ENCODE results near the gene VSTM4. TPM values are rescaled to one million over a fixed set of nuclear protein-coding genes. Genes with fewer than 3 reads are reported as not detected.

Gene VSTM4
- total and polyA plus RNA-seq, 4 donors, result 1.0 to 3.1 (median 2.0) TPM

DNA sequence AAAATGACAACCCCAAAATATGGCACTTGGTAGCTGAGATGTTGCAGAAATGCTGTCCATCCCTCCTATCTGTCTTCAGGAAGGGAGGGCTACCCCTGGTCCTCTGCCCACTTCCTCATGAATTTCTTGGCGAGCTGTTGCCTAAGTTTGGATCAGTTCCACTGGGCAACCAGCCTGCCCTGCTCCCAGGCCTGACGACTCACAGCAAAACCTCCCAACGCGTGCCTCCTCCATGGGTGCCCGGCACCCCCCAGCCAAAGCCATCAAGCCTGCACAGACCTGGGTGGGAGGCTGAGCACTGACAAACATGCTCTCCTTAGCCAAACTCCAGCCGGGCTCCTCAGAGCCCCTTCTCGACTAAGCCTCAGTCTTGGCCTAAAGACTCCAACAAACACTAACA lies 8.9 kb downstream of the VSTM4 start:
- no peaks in the 10 kb centered on the region for H3K9me3 ChIP-seq (ENCODE audit: control insufficient read depth in 4 of 4, low read length in 3 of 4)
- no peaks in the 10 kb centered on the region for H3K27me3 ChIP-seq (ENCODE audit: control insufficient read depth in 4 of 4, insufficient read depth in 4 of 4, low read length in 3 of 4)
- TF ChIP-seq NR2F2 (IDR thresholded peaks at IDR 0.05) (no peak), FOXA2 (IDR thresholded peaks at IDR 0.05) (no peak), SP1 (IDR thresholded peaks at IDR 0.05) (no peak), GABPA (IDR thresholded peaks at IDR 0.05 in 1 of 2, conservative IDR thresholded peaks at IDR 0.05 in 1 of 2) (no peak), RAD21 (IDR thresholded peaks at IDR 0.05) (no peak), EGR1 (IDR thresholded peaks at IDR 0.05; ENCODE audit: low read depth in 2 of 2) (no peak), YY1 (IDR thresholded peaks at IDR 0.05) (no peak), HNF4A (conservative IDR thresholded peaks at IDR 0.05) (no peak), RXRA (IDR thresholded peaks at IDR 0.05) (no peak), TAF1 (conservative IDR thresholded peaks at IDR 0.05) (no peak), HNF4G (IDR thresholded peaks at IDR 0.05) (no peak), FOXA1 (IDR thresholded peaks at IDR 0.05) (no peak), JUND (IDR thresholded peaks at IDR 0.05) (no peak)
- TF ChIP-seq, protein P1, sequence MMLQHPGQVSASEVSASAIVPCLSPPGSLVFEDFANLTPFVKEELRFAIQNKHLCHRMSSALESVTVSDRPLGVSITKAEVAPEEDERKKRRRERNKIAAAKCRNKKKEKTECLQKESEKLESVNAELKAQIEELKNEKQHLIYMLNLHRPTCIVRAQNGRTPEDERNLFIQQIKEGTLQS (IDR thresholded peaks at IDR 0.05), result no peak
- TF ChIP-seq, protein P2, sequence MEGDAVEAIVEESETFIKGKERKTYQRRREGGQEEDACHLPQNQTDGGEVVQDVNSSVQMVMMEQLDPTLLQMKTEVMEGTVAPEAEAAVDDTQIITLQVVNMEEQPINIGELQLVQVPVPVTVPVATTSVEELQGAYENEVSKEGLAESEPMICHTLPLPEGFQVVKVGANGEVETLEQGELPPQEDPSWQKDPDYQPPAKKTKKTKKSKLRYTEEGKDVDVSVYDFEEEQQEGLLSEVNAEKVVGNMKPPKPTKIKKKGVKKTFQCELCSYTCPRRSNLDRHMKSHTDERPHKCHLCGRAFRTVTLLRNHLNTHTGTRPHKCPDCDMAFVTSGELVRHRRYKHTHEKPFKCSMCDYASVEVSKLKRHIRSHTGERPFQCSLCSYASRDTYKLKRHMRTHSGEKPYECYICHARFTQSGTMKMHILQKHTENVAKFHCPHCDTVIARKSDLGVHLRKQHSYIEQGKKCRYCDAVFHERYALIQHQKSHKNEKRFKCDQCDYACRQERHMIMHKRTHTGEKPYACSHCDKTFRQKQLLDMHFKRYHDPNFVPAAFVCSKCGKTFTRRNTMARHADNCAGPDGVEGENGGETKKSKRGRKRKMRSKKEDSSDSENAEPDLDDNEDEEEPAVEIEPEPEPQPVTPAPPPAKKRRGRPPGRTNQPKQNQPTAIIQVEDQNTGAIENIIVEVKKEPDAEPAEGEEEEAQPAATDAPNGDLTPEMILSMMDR (IDR thresholded peaks at IDR 0.05; ENCODE audit: low read depth, low read length, missing input control), result no peak
- TF ChIP-seq, protein P3, sequence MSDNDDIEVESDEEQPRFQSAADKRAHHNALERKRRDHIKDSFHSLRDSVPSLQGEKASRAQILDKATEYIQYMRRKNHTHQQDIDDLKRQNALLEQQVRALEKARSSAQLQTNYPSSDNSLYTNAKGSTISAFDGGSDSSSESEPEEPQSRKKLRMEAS (IDR thresholded peaks at IDR 0.05), result no peak
- TF ChIP-seq, protein P4, sequence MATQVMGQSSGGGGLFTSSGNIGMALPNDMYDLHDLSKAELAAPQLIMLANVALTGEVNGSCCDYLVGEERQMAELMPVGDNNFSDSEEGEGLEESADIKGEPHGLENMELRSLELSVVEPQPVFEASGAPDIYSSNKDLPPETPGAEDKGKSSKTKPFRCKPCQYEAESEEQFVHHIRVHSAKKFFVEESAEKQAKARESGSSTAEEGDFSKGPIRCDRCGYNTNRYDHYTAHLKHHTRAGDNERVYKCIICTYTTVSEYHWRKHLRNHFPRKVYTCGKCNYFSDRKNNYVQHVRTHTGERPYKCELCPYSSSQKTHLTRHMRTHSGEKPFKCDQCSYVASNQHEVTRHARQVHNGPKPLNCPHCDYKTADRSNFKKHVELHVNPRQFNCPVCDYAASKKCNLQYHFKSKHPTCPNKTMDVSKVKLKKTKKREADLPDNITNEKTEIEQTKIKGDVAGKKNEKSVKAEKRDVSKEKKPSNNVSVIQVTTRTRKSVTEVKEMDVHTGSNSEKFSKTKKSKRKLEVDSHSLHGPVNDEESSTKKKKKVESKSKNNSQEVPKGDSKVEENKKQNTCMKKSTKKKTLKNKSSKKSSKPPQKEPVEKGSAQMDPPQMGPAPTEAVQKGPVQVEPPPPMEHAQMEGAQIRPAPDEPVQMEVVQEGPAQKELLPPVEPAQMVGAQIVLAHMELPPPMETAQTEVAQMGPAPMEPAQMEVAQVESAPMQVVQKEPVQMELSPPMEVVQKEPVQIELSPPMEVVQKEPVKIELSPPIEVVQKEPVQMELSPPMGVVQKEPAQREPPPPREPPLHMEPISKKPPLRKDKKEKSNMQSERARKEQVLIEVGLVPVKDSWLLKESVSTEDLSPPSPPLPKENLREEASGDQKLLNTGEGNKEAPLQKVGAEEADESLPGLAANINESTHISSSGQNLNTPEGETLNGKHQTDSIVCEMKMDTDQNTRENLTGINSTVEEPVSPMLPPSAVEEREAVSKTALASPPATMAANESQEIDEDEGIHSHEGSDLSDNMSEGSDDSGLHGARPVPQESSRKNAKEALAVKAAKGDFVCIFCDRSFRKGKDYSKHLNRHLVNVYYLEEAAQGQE (IDR thresholded peaks at IDR 0.05), result no peak
- TF ChIP-seq, protein P5, sequence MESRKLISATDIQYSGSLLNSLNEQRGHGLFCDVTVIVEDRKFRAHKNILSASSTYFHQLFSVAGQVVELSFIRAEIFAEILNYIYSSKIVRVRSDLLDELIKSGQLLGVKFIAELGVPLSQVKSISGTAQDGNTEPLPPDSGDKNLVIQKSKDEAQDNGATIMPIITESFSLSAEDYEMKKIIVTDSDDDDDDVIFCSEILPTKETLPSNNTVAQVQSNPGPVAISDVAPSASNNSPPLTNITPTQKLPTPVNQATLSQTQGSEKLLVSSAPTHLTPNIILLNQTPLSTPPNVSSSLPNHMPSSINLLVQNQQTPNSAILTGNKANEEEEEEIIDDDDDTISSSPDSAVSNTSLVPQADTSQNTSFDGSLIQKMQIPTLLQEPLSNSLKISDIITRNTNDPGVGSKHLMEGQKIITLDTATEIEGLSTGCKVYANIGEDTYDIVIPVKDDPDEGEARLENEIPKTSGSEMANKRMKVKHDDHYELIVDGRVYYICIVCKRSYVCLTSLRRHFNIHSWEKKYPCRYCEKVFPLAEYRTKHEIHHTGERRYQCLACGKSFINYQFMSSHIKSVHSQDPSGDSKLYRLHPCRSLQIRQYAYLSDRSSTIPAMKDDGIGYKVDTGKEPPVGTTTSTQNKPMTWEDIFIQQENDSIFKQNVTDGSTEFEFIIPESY (IDR thresholded peaks at IDR 0.05), result no peak
- 49% methylated on average over 7 of the region's 7 CpGs for WGBS
- H3K4me1 ChIP-seq (ENCODE audit: control insufficient read depth in 4 of 4, insufficient read depth in 4 of 4, low read length in 3 of 4), result peaks cover 8 to 17% (median 12%) of the 10 kb centered on the region in 4 donors
- H3K36me3 ChIP-seq (ENCODE audit: control insufficient read depth in 4 of 4, insufficient read depth in 3 of 4, low read depth in 1 of 4, low read length in 3 of 4), result no peaks in the 10 kb centered on the region
- no peak overlapping the region for H3K4me3 ChIP-seq (ENCODE audit: low read depth in 1 of 3, low read length in 3 of 3)
- no peak overlapping the region for H3K9ac ChIP-seq (ENCODE audit: low read depth in 1 of 2, low read length in 2 of 2)
- H3K27ac ChIP-seq (ENCODE audit: low read depth in 1 of 2, low read length in 2 of 2), result no peak overlapping the region
- DNase-seq (ENCODE audit: low spot score), result no peak

All from liver (tissue), 9 donors.